HK-2 (cell line): ENCODE measurements around the gene DRC7.
A peak's percentile ranks its signal among the peaks of the same experiment; 100 is the strongest.

Experiments
- DNase-seq: peaks from one replicate; pipeline ENCODE4 v3.0.0-alpha.2; 2018; ENCODE audit not compliant: unreplicated experiment

The DRC7 gene

GRCh38 chr16:57694725-57695679 lies at the start of gene DRC7:
DRC7 (plus strand) TSS chr16:57694806; CDS start chr16:57697950, 3,144 bp downstream.
- DNase-seq, result peak; percentile 30

GRCh38 chr16:57645169-57645568 lies 49.4 kb upstream of the DRC7 start:
- no peak for DNase-seq

- DNase-seq, result peak; percentile 61
These were observed 48.8 kb upstream of the DRC7 start for GRCh38 chr16:57645691-57646387.

- DNase-seq, result no peak
These were observed 48.1 kb upstream of the DRC7 start for GRCh38 chr16:57646388-57647039.

GRCh38 chr16:57647136-57647875 lies 47.3 kb upstream of the DRC7 start:
- no peak for DNase-seq

- DNase-seq, result no peak
These were observed 46.5 kb upstream of the DRC7 start for GRCh38 chr16:57648125-57648524.

- DNase-seq, result peak; percentile 93
These were observed 45.8 kb upstream of the DRC7 start for GRCh38 chr16:57648581-57649442.

GRCh38 chr16:57649443-57649751 lies 45.2 kb upstream of the DRC7 start:
- no peak for DNase-seq

- no peak for DNase-seq
These were observed 44.8 kb upstream of the DRC7 start for GRCh38 chr16:57649846-57650245.

GRCh38 chr16:57651344-57652333 lies 43.0 kb upstream of the DRC7 start:
- DNase-seq, result no peak

GRCh38 chr16:57652695-57653471 lies 41.7 kb upstream of the DRC7 start:
- no peak for DNase-seq

- DNase-seq, result no peak
These were observed 40.7 kb upstream of the DRC7 start for GRCh38 chr16:57653936-57654335.

- no peak for DNase-seq
These were observed 38.2 kb upstream of the DRC7 start for GRCh38 chr16:57656342-57656955.

- DNase-seq, result no peak
These were observed 37.4 kb upstream of the DRC7 start for GRCh38 chr16:57657228-57657627.

- DNase-seq, result no peak
These were observed 36.3 kb upstream of the DRC7 start for GRCh38 chr16:57658130-57658877.

- DNase-seq, result no peak
These were observed 35.5 kb upstream of the DRC7 start for GRCh38 chr16:57658878-57659674.
